Sigmoid colon (tissue), 3 donors: ENCODE measurements around the gene MMP20.

Source experiments
- POLR2A ChIP-seq, 2 donors: fragments of 450-650 bp; IDR thresholded peaks; one replicate each; pipeline ENCODE4 v1.6.1; 2016; ENCODE audit warnings: antibody characterized with exemption in 2 of 2, mild to moderate bottlenecking in 2 of 2, moderate library complexity in 2 of 2
- TF ChIP-seq, protein P1 (sequence below), 4 experiments: fragments of 450-650 bp in 3 of 4; fragments of 200-600 bp in 1 of 4; IDR thresholded peaks; one replicate each; pipeline ENCODE4 v1.5.1; 2016 to 2019; ENCODE audit warnings: antibody characterized with exemption in 4 of 4, mild to moderate bottlenecking in 3 of 4, moderate library complexity in 2 of 4

DNA sequence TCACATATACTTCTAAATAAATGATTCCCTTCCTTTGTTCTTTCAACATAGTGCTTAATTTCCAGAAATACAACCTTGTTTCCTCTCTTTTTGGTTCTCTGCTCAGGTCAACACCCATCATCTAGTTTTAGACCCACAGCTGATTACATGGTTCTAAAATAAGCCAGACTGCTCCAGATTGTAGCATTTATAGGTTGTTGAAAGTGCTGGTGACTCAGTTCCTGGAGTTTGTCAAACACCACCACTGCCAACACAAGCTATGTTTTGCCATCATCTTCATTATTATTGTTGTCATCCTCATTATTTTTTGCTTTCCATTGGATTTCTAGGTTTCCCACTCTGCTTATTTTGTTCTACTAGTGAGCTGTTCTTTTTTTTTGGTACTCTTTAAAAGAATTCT lies 22.3 kb upstream of the MMP20 start:
- TF ChIP-seq, protein P1, sequence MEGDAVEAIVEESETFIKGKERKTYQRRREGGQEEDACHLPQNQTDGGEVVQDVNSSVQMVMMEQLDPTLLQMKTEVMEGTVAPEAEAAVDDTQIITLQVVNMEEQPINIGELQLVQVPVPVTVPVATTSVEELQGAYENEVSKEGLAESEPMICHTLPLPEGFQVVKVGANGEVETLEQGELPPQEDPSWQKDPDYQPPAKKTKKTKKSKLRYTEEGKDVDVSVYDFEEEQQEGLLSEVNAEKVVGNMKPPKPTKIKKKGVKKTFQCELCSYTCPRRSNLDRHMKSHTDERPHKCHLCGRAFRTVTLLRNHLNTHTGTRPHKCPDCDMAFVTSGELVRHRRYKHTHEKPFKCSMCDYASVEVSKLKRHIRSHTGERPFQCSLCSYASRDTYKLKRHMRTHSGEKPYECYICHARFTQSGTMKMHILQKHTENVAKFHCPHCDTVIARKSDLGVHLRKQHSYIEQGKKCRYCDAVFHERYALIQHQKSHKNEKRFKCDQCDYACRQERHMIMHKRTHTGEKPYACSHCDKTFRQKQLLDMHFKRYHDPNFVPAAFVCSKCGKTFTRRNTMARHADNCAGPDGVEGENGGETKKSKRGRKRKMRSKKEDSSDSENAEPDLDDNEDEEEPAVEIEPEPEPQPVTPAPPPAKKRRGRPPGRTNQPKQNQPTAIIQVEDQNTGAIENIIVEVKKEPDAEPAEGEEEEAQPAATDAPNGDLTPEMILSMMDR (IDR thresholded peaks at IDR 0.05), result no peak
- TF ChIP-seq POLR2A (IDR thresholded peaks at IDR 0.05), result no peak
